HL-60 (cell line): ENCODE results near the gene TMEM63A.

Experiments
- DNase-seq, 2 experiments: peaks; one replicate each; pipeline ENCODE4 v3.0.0-alpha.2; 2010 to 2020; ENCODE audit warnings: low read depth in 1 of 2, low spot score in 1 of 2
- H3K27ac ChIP-seq: fragments of 250-450 bp; sonication (Bioruptor Pico); replicated peaks from 2 replicates; pipeline ENCODE4 v1.5.1; 2020; ENCODE audit warnings: mild to moderate bottlenecking, moderate library complexity
- H3K27me3 ChIP-seq: fragments of 250-450 bp; sonication (Bioruptor Pico); 2 replicates; pipeline ENCODE4 v1.5.1; 2021; ENCODE audit warnings: mild to moderate bottlenecking, moderate library complexity; ENCODE audit not compliant: insufficient read depth, poor library complexity, severe bottlenecking
- H3K4me3 ChIP-seq: replicated peaks from 2 replicates; pipeline ENCODE4 v1.5.1; 2011; ENCODE audit warnings: mild to moderate bottlenecking, control low read depth, low read length; ENCODE audit not compliant: insufficient read depth
- CTCF ChIP-seq: IDR thresholded peaks from one replicate; pipeline ENCODE4 v1.5.1; 2011; ENCODE audit warnings: low read length, control low read depth, inconsistent platforms; ENCODE audit not compliant: insufficient read depth
- GABPA ChIP-seq: IDR thresholded peaks from 2 replicates; pipeline ENCODE4 v1.6.1; 2012; ENCODE audit warnings: low read depth
- POLR2AphosphoS5 ChIP-seq: IDR thresholded peaks from 2 replicates; pipeline ENCODE4 v1.6.1; 2012; ENCODE audit warnings: low read depth
- REST ChIP-seq: IDR thresholded peaks from 2 replicates; pipeline ENCODE4 v1.6.1; 2012; ENCODE audit warnings: low read depth; ENCODE audit not compliant: insufficient replicate concordance
- SPI1 ChIP-seq: IDR thresholded peaks from 2 replicates; pipeline ENCODE4 v1.6.1; 2012; ENCODE audit warnings: low read depth, mild to moderate bottlenecking, borderline replicate concordance

Gene TMEM63A

GRCh38 chr1:225814381-225814780, 67.8 kb downstream of the TMEM63A start:
- TF ChIP-seq GABPA, result no peak
- TF ChIP-seq CTCF, result no peak
- no peak for TF ChIP-seq SPI1
- TF ChIP-seq POLR2AphosphoS5, result no peak
- no peak for TF ChIP-seq REST
- H3K27ac ChIP-seq, result peak overlapping the region; percentile 65; the same call in 1 of the 2 replicates
- DNase-seq, result no peak
- H3K27me3 ChIP-seq, result no peaks in the 10 kb centered on the region
- H3K4me3 ChIP-seq, result no peak overlapping the region

GRCh38 chr1:225813214-225813964, 68.8 kb downstream of the TMEM63A start:
- DNase-seq, result peak; percentile 85 to 92
- peak overlapping the region; percentile 26 for H3K4me3 ChIP-seq

More at GRCh38 chr1:225813214-225813964, 68.8 kb downstream of the TMEM63A start:
- TF ChIP-seq REST (peak; percentile 33), GABPA (0 out of 2 replicates have a peak, but pooled peaks have one; percentile 28), CTCF (no peak), POLR2AphosphoS5 (peak; percentile 48; the same call in 1 of the 2 replicates), SPI1 (peak; percentile 26; the same call in 1 of the 2 replicates)
- Histone ChIP-seq H3K27ac (peak overlapping the region; percentile 65), H3K27me3 (no peaks in the 10 kb centered on the region)
